HAP-1 (cell line): ENCODE measurements around the gene IQGAP2.
"Not testable (repeated sequence)": the region's sequence is repeated elsewhere in the genome, so short reads cannot be mapped to it uniquely, and the experiment has no call there.

Source experiments
- DNase-seq, 2 experiments: peaks; one replicate each; pipeline ENCODE4 v3.0.0-alpha.2; 2016 to 2020; ENCODE audit warnings: low spot score in 2 of 2
- H3K27me3 ChIP-seq: fragments of 250-450 bp; sonication (Bioruptor Pico); 2 replicates; pipeline ENCODE4 v1.5.1; 2020; ENCODE audit warnings: low read depth, mild to moderate bottlenecking, moderate library complexity
- H3K36me3 ChIP-seq: fragments of 250-450 bp; sonication (Bioruptor Pico); replicated peaks from 2 replicates; pipeline ENCODE4 v1.5.1; 2020; ENCODE audit warnings: mild to moderate bottlenecking
- H3K4me1 ChIP-seq: fragments of 250-450 bp; sonication (Bioruptor Pico); 2 replicates; pipeline ENCODE4 v1.5.1; 2020; ENCODE audit warnings: mild to moderate bottlenecking
- H3K4me3 ChIP-seq: fragments of 250-450 bp; sonication (Bioruptor Pico); 2 replicates; pipeline ENCODE4 v1.5.1; 2020; ENCODE audit warnings: mild to moderate bottlenecking, moderate library complexity
- H3K9me3 ChIP-seq: fragments of 250-450 bp; sonication (Bioruptor Pico); 2 replicates; pipeline ENCODE4 v1.5.1; 2020; ENCODE audit warnings: mild to moderate bottlenecking, moderate library complexity
- in situ Hi-C: fragments of 300-500 bp; cut with MboI; formaldehyde crosslinking; loops from 3 replicates; pipeline ENCODE4 v1.14.3; 2020; ENCODE audit warnings: low sequenced_read_pairs, inconsistent platforms, mixed read lengths

The IQGAP2 gene

GRCh38 chr5:76547242-76547890 lies 144.3 kb downstream of the IQGAP2 start:
- Histone ChIP-seq H3K27me3 (no peaks in the 10 kb centered on the region), H3K4me1 (no peaks in the 10 kb centered on the region), H3K9me3 (no peaks in the 10 kb centered on the region), H3K36me3 (no peaks in the 10 kb centered on the region), H3K4me3 (no peak overlapping the region)
- in situ Hi-C loops: loop anchor here (10.0 kb wide), 1 partner anchor 143 kb away; the partner anchor contains the start of gene IQGAP2
- DNase-seq: no peak

- Histone ChIP-seq H3K4me1 (no peaks in the 10 kb centered on the region), H3K4me3 (no peak overlapping the region), H3K27me3 (no peaks in the 10 kb centered on the region), H3K36me3 (no peaks in the 10 kb centered on the region), H3K9me3 (no peaks in the 10 kb centered on the region; the same call in 1 of the 2 replicates)
- no peak for DNase-seq
- in situ Hi-C loops: loop anchor here (10.0 kb wide), 1 partner anchor 143 kb away; the partner anchor contains the start of gene IQGAP2
Observed at GRCh38 chr5:76547891-76548524, 144.9 kb downstream of the IQGAP2 start.

DNA sequence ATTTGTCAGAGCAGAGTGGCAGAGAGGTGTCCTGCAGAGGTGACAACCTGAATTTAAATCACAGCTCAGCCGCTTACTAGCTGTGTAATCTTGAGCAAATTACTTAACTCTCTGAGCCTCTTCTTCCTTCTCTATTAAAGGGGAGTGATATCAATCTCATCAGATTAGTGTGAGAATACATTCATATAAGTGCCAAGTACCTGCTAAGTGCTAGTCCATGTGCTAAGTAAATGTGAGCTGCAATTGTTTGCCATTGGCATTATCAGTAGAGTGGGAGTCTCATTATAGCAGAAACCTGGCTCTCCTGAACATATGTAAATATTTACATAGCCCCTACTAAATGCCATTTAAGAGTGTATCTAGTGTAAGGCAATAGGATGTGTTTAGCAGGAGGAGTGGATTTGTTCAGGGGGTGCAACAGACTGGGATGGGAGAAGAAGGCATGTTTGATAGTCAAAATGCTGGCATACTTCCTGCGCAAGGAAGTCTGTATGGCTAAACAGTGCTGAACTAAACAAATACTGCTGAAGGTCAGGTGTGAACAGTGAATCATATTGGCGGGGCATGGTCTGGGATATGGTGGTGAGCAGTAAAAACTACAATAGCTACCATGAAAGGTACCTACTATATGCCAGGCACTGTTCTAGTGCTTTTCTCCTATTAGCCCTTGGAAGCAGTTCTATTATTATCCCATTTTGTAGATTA lies 145.6 kb downstream of the IQGAP2 start:
- no peaks in the 10 kb centered on the region for H3K4me1 ChIP-seq
- DNase-seq: no peak
- H3K9me3 ChIP-seq: no peaks in the 10 kb centered on the region; the same call in 1 of the 2 replicates
- no peak overlapping the region for H3K4me3 ChIP-seq
- in situ Hi-C loops: loop anchor here (10.0 kb wide), 1 partner anchor 144 kb away; the partner anchor contains the start of gene IQGAP2
- no peaks in the 10 kb centered on the region for H3K36me3 ChIP-seq
- H3K27me3 ChIP-seq: no peaks in the 10 kb centered on the region

DNA sequence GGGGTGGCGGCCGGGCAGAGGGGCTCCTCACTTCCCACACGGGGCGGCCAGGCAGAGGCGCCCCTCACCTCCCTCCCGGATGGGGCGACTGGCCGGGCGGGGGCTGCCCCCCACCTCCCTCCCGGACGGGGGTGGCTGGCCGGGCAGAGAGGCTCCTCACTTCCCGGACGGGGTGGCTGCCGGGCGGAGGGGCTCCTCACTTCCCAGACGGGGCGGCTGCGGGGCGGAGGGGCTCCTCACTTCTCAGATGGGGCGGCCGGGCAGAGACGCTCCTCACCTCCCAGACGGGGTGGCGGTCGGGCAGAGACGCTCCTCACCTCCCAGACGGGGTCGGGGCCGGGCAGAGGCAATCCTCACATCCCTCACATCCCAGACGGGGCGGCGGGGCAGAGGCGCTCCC lies 147.8 kb downstream of the IQGAP2 start:
- H3K9me3 ChIP-seq, in situ Hi-C loops, H3K4me1 ChIP-seq, DNase-seq, H3K27me3 ChIP-seq, H3K36me3 ChIP-seq, H3K4me3 ChIP-seq: not testable (repeated sequence)

GRCh38 chr5:76552546-76552945 lies 149.5 kb downstream of the IQGAP2 start:
- DNase-seq: no peak
- Histone ChIP-seq H3K4me3 (no peak overlapping the region), H3K4me1 (no peaks in the 10 kb centered on the region), H3K27me3 (no peaks in the 10 kb centered on the region), H3K36me3 (no peaks in the 10 kb centered on the region), H3K9me3 (no peaks in the 10 kb centered on the region; the same call in 1 of the 2 replicates)
- in situ Hi-C loops: no loop called here

DNA sequence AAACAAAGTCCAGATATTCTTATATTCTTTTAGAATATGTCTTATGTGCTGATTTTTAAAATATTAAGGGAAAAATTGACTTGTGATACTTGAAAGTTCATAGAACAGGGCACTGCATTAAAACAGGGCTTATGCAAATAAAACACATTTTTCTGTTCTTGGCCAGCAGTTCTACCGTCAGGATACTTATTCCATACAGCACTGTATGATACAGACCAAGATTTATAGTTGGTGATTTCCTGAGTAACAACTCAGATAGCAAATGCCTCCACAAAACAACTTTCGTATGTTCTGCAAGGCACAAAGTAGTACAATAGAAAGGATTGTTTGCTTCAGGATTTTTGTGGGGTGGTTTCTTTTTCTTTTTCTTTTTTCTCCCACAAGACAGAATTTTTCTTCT lies 150.2 kb downstream of the IQGAP2 start:
- in situ Hi-C loops: no loop called here

GRCh38 chr5:76555114-76555513 lies 152.0 kb downstream of the IQGAP2 start:
- in situ Hi-C loops: no loop called here
- DNase-seq: no peak
- Histone ChIP-seq H3K9me3 (no peaks in the 10 kb centered on the region; the same call in 1 of the 2 replicates), H3K27me3 (no peaks in the 10 kb centered on the region), H3K4me3 (no peak overlapping the region), H3K4me1 (no peaks in the 10 kb centered on the region), H3K36me3 (no peaks in the 10 kb centered on the region)

More for the DNA sequence above, 150.2 kb downstream of the IQGAP2 start:
- Histone ChIP-seq H3K36me3 (no peaks in the 10 kb centered on the region), H3K4me1 (no peaks in the 10 kb centered on the region), H3K27me3 (no peaks in the 10 kb centered on the region), H3K9me3 (no peaks in the 10 kb centered on the region; the same call in 1 of the 2 replicates), H3K4me3 (no peak overlapping the region)
- DNase-seq: no peak

DNA sequence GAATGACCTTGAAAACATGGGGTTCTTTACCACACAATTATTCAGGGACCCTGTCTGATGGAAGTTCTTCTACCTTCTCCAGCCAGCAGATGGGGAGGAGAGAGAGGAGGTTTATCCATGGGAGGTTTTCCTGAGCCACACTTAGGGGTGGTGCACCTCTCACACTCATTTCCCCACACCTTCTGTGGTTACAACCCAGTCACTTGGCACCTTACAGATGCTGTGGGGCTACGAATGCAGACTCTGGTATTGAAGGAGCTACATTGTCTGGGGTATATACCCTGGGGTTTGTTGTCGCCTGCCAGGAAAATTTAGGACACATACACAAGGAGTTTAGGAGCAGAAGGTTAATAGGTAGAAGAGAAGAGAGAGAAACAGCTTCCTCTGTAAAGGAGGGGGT lies 152.6 kb downstream of the IQGAP2 start:
- in situ Hi-C loops: no loop called here
- no peak overlapping the region for H3K4me3 ChIP-seq
- no peaks in the 10 kb centered on the region for H3K4me1 ChIP-seq
- no peaks in the 10 kb centered on the region for H3K36me3 ChIP-seq
- no peaks in the 10 kb centered on the region for H3K27me3 ChIP-seq
- no peaks in the 10 kb centered on the region; the same call in 1 of the 2 replicates for H3K9me3 ChIP-seq
- no peak for DNase-seq

GRCh38 chr5:76556511-76557221 lies 153.6 kb downstream of the IQGAP2 start:
- Histone ChIP-seq H3K27me3 (no peaks in the 10 kb centered on the region), H3K4me3 (no peak overlapping the region), H3K9me3 (no peaks in the 10 kb centered on the region; the same call in 1 of the 2 replicates), H3K36me3 (no peaks in the 10 kb centered on the region), H3K4me1 (no peaks in the 10 kb centered on the region)
- DNase-seq: no peak
- in situ Hi-C loops: no loop called here

DNA sequence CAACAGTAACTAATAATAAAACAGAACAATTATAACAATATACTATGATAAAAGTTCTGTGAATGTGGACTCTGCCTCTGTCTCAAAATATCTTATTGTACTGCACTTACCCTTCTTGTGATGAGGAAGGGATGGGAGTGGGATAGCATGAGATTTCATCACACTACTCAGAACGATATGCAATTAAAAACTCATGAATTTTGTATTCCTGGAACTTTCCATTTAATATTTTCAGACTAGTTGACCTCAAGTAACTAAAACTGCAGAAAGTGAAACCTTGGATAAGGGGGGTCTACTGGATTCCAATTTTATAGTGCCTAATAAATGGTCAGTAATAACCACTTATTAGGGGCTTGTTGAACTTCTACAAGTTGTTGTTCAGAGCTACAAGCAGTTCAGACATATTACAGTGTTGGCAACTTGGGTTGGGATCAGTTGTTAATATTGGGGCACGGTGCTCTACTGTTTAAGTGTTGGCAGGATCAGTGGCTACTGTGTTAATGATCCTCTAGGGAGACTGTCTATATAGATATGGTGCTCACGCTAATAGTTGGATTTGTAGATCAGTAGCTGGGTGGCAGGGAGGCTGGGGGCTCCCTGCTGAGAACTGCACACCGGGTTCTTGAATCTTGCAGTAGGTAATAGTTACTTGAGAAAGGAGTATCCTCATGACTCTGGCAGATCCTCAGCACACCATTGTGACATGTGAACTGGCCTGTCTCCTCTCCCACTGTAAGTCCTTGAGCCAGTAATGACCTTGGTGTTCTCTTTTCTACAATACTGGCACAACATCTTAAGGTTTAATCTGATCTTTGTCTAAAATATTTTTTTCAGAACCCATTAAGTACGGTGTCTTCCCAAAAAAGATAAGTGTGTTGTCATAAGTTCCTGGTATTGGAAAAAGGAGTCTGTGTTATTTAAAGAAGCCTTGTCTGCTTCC lies 158.1 kb downstream of the IQGAP2 start:
- in situ Hi-C loops: no loop called here
- Histone ChIP-seq H3K36me3 (no peaks in the 10 kb centered on the region), H3K27me3 (no peaks in the 10 kb centered on the region), H3K4me1 (no peaks in the 10 kb centered on the region), H3K9me3 (no peaks in the 10 kb centered on the region), H3K4me3 (no peak overlapping the region)
- no peak for DNase-seq

GRCh38 chr5:76561959-76562358 lies 158.9 kb downstream of the IQGAP2 start:
- no peaks in the 10 kb centered on the region for H3K27me3 ChIP-seq
- no peaks in the 10 kb centered on the region for H3K9me3 ChIP-seq
- no peaks in the 10 kb centered on the region for H3K4me1 ChIP-seq
- in situ Hi-C loops: no loop called here
- H3K4me3 ChIP-seq: no peak overlapping the region
- DNase-seq: no peak
- H3K36me3 ChIP-seq: no peaks in the 10 kb centered on the region

- in situ Hi-C loops: no loop called here
- H3K27me3 ChIP-seq: no peaks in the 10 kb centered on the region
- H3K36me3 ChIP-seq: no peaks in the 10 kb centered on the region
- DNase-seq: no peak
- no peaks in the 10 kb centered on the region for H3K9me3 ChIP-seq
- H3K4me1 ChIP-seq: no peaks in the 10 kb centered on the region
- H3K4me3 ChIP-seq: no peak overlapping the region
Observed at GRCh38 chr5:76565009-76565408, 161.9 kb downstream of the IQGAP2 start.

DNA sequence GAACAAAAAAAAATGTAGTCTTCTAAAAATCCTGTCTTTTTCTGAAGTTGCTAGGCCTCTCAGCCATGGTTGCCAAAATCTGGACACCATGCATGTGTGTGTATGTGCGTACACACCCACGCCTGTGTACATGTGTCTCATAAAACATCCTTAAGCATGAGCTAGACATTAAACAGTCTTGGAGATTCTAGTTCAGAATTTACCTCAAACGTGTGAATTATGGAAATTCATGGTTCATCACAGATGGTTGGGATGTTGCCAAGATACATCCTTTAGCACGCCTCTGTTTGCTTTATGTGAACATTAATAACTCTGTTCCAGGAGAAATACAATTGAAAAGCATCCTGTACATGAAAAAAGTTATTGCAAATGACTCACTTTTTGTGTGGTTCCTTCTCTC lies 167.1 kb downstream of the IQGAP2 start:
- Histone ChIP-seq H3K4me3 (no peak overlapping the region), H3K9me3 (no peaks in the 10 kb centered on the region), H3K36me3 (no peaks in the 10 kb centered on the region), H3K4me1 (no peaks in the 10 kb centered on the region), H3K27me3 (no peaks in the 10 kb centered on the region)
- DNase-seq: no peak
- in situ Hi-C loops: no loop called here
